SH-SY5Y (cell line): ENCODE data around the gene CRYZL1.

ENCODE experiments used
- GATA2 ChIP-seq: IDR thresholded peaks from 2 replicates; pipeline ENCODE4 v1.6.1; 2011; ENCODE audit warnings: mild to moderate bottlenecking, low read depth, low read length
- GATA3 ChIP-seq: IDR thresholded peaks from 2 replicates; pipeline ENCODE4 v1.6.1; 2011; ENCODE audit warnings: low read depth, mild to moderate bottlenecking, low read length, moderate library complexity

- TF ChIP-seq GATA3: no peak
- no peak for TF ChIP-seq GATA2
These were observed 17.5 kb upstream of the CRYZL1 start for GRCh38 chr21:33658919-33659567.
